Measurements from ENCODE around the gene ZNF106.

The ZNF106 gene

GRCh38 chr15:42365921-42366550 lies 124.9 kb downstream of the ZNF106 start:
- DNase-seq, result no peak

- DNase-seq, result no peak
Observed at GRCh38 chr15:42364529-42364928, 126.4 kb downstream of the ZNF106 start.

- DNase-seq, result no peak
Observed at GRCh38 chr15:42363942-42364341, 127.0 kb downstream of the ZNF106 start.

- DNase-seq, result no peak
Observed at GRCh38 chr15:42363487-42363886, 127.5 kb downstream of the ZNF106 start.

Data from right forelimb (tissue), 1 donor.